Activated T-cell treated with anti-CD3 and anti-CD28 coated beads, Interleukin-2, amount 50 U/mL, for 48 hours (primary cell): ENCODE data around the gene KCNJ18.
"Not testable (repeated sequence)": the region's sequence is repeated elsewhere in the genome, so short reads cannot be mapped to it uniquely, and the experiment has no call there.

Experiments used
- DNase-seq, 2 experiments: peaks; one replicate each; pipeline ENCODE4 v3.0.0-alpha.2; 2020

Gene KCNJ18

DNA sequence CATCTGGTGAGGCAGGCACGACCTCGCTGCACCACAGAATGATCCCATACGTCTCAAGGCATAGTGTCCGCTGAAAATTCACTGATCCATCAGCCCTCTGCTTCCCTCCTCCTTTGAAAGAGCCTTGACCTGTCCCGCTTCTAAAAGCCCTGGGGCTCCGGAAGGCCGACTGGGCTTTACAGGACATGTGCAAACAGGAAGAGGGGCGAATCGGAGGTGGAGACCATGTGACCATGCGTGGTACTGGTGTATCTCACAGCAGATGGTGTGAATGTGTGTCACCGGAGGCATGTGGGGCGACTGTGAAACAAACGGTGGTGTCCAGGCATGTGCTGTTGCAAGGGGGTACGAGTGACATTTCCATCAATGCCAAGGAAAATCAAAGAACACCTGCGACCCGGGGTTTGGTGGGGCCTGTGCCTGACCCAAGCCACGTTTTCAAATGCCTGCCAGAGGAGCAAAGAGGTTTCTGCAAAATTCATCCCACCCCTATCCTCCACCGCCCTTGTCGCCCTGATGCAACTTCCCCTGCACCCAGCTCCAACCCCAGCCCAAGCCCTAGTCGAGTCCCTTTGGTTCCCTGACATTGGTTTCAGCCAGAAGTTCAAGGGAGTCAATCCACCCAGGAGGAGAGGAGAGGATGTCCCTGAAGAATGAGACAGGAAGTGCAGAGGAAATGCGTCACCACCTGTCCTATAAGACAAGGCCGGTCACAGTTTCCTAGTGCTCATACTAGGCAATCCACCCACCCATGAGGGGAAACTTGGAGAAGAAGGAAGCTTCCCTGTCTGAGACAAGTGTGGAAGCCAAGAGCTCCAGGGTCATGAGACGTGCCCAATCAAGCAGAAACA, 5.9 kb upstream of the KCNJ18 start:
- DNase-seq = no peak

DNA sequence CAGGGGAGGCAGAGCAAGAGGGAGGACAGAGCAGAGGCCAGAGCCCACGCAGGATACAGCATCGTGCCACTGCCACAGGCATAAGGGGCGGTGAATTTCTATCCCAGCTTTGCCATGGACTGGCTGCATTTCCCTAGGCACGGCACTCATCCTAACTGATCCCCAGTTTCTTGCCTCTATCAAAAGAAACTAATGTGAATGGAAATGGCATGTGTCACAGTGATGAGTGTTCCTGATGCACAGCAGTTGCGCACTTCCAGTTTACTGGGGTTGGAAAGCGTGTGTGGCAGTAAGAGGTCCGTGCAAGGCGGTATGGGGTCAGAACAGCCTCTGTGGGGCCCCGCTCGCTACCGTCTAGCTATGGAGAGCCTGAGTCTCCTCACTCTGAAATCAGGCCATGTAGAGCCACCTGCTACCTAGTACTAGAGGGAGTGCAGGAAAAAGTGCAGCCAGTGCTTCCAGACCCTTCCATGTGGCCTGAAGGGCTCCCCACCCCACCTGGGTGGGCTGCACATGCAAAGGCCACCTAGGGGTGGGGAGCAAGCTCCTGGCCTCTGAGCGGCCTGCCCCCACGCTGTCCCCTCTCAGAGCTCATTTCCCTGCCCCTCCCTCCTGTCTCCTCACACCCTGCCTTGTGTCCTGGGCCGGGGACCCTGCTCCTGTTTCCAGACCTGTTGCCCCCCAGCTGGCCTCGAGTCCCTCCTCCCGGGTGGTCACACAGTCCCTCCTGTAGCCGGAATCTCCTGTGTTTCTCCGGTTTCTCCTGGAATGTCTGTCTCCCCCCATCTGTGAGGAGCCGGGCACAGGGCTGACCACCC, 5.0 kb upstream of the KCNJ18 start:
- DNase-seq = no peak

DNA sequence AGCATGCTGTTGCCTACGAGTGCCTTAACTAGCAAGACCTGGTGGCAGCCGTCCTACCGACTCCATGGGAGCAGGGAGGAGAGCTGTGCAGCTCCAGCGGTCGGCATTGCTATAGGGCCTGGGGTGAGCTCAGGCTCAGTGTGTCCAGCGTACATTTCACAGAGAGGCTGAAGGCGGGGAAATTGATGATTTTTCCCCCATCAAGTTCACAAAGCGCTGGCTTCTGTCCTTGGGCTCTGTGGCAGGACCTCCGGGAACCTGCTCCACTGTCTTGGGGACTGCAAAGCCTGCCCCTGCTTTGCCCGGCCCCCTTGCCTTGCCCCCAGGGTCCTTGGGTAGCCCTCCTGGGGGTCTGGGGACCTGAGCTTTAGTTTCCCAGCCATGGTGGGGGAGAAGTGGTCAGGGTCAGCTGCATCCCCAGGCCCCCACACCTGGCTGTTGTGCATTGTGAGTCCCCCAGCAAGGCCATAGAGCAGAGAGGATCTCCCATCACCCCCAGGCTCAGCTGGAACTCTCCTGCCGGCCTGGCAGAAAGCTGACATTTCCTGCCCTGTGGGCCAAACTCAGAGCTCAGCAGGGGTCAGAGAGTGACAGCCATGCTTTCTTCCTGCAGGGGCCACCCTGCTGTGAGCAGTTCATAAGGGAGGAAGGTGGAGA, 3.9 kb upstream of the KCNJ18 start:
- DNase-seq = no peak

DNA sequence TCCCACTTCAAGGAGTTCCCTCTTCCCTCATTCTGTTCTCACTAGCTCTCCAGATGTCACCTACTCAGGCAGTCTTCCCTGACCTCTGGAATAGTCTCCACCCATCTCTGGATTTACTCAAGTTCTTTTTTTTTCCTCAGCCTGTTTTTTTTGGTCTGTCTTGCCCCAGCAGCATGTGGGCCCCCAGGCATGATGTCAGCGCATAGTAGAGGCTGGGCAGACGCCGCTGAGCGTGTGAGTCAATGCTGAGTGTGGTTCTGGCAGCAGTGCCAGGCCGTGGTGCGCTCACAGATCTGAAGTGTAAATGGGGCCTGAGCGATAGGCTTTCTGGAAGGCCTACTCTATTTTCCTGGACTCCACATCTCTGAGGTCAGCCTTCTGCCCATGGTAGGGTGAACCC, 2.7 kb upstream of the KCNJ18 start:
- no peak for DNase-seq

DNA sequence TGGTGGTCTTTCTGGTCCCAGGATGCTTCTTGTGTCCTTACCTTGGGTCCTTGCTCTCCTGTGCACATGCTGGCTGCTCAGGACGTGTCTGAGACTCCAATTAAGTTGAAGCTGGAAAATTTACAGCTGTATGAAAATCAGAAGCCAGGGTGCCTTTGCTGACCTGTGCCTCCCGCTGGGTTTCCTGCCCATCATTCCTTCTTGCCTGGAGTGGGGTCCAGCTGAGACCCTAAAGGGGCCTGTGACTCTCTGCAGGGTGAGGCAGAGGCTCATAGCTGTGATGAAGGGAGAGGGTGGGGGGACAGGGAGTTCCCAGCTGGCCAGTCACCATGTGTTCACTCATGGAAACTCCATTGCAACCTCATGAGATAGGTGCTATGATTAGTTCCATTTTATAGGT, 1.5 kb upstream of the KCNJ18 start:
- DNase-seq = not testable (repeated sequence)

DNA sequence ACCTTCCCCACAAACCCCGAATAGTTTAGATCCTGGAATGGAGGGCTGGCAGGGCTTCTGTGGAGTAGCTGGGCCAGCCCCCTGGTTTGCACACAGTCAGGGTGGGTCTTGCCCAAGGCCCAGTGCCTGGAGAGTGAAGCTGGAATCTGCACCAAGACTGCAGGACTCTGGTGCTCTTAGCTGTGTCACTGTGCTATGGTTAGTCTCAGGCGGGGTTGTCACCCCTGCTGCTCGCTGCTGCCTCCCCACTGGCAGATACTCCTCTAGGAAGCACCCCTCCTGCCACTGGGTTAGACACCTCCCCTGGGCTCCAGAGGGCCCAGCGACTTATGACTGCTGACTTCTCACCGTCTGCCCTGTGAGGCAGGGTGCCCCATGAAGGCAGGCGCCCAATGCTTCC, 842 bp upstream of the KCNJ18 start:
- DNase-seq = not testable (repeated sequence)

DNA sequence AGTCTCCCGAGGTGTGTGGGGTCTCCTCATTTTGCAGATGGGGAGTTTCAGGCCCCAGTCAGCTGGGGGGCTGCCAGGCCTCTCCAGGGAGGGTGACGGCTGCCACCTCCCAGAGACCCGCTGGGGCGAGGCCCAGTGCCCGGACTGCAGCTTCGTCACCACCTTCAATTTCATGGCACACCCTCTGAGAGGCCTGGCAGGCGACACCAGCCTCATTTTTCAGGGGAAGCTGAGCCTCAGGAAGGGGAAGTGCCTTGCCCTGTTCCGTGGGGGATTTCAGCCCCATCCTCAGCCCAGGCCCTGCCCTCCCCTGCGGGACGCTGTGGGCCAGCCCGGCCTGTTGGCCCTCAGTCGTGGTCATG, 362 bp downstream of the KCNJ18 start:
- DNase-seq = not testable (repeated sequence)

DNA sequence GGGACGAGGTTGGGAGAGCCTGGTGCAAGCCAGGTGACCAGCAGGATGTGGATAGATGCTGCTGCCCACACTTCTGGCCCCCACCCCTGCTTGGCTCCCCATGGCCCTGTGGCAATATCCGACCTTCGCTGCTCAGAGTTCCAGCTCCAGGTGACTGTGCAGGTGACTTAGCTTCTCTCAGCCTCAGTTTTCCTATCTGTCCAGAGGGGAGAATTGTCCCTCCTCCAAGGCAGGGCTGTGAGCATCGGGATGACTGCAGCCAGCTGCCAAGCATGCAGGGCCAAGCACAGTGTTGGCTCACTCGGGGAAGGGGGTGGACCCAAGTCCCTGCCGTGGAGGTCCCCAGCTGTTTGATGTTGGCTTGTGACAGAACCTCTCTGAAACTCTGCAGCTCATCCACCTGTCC, 1.1 kb downstream of the KCNJ18 start:
- DNase-seq = not testable (repeated sequence)

DNA sequence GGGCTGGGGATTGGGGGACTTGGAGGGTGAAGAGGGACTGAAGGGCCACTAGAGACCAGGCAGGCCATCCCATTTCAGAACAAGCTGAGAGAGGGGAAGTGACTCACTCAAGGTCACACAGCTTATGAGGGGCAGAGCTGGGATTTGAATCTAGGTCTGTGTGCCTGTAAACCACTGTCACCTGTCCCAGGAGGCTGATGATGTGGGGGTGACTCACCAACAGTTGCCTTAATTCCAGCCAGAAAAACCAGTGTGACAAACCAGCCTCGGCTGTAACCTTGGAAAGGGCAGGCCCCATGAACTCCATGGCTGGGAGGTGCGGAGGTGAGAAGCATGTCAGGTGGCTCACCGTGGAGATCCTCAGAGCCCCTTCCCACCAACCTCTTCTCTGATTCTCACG, 1.6 kb downstream of the KCNJ18 start:
- DNase-seq = not testable (repeated sequence)

DNA sequence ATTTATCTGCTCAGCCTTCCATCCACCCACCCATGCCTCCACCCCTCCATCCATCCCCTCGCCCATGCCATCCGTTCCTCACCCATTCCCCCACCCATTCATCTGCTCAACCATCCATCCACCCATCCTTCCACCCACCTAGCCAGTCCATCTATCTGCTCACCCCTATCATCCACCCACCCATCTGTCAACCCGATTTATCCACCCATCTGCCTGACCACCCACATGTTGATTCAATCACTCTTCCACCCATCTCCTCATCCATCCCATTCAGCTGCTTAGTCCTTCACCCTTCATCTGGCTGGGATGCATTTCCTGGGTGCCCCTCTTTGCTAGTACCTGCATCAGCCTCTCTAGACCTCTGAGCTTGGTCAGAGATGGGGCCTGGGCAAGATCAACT, 3.9 kb downstream of the KCNJ18 start:
- not testable (repeated sequence) for DNase-seq

DNA sequence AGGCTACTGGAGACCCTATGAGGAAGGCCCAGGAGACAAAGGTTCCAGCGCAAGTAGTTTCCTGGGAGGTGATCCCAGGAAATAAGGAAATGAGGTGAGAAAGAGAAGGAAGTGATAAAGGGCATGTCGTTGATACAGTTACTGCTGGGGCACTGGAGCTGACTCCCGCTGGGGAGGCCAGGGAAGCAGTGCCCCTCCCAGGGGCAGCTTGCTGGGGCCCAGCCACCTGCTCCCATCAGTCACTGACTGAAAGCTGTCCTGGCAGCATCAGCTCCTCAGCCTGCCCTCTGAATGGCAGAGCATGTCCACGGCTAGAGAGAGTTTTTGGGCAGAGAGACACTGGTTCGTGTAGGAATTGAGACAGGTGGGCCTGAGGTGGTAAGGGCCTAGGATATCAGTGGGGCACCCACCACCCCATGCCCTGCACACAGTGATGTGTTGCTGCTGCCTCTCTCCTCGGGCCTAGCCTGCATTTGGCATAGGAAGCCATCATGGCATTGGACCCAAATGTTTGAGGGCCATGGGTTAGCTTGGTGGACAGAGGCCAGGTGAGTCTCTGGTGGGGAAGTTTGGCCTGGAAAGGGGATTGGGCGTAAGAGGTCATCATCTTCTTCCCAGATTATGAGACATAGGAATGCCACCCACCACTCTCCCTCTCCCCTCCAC, 4.7 kb downstream of the KCNJ18 start:
- DNase-seq = not testable (repeated sequence)

DNA sequence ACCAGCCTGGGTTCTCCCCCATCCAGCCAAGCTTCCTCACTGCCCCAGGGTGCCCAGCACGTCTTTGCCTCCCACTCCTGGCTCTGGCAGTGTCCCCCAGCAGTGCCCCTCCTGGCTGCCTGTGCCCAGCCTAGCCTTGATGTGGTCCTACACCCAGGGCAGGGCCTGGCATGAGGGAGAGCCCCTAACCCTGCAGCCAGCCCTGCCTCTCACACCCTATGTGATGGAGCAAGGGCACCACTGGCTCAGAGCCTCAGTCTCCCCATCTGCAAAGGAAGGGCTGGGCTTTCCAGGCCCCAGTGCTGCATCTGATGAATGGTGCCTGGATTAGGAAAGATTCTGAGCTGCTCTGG, 5.2 kb downstream of the KCNJ18 start:
- not testable (repeated sequence) for DNase-seq

DNA sequence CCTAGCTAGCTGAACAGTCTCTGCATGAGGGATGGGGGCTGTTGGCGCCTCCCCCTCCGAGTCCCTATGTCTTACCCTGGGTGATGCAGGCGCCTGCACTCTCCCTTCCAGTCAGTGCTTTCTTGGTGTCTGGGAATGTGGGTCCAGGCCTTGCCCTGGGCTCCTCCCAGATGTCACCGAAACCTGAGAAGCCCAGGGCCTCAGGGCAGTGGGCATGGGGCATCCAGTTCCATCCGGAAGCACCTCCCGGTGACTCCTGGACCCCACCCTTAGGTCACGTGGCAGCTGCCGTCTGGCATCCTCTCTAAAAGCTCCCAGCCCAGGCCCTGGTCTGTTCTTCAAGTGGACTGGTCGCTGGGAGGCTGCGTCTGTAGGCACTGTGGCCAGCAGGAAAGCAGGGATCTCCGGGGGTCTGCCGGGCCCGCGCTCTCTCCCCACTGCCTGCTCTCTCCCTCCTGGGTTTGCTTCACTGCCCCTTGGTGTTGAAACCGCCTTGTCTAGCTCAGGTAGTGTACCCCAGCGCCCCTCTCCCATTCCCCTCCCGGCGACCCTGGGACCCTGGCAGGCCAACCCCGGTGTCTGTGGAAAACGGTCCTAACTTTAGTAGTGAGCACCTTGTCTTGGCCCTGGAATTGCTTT, 6.2 kb downstream of the KCNJ18 start:
- not testable (repeated sequence) for DNase-seq

DNA sequence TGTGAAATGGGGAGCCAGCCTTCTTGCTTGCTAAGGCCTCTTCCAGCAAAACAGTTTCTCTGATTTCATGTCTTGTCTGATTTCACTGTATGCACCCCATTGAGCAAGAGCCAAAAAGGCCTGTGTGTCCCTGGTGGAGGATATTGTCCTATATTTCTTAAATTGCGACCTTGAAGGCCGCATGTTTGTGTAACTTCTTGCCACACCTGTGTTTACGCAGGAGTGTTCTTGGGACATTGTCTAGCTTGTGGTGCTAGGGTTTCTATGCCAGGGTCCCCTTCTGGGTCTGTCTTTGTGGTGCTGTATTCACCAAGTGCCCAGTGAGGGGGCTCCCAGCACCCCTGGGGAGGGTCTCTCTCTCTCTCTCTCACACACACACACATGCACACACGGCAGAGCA, 6.8 kb downstream of the KCNJ18 start:
- DNase-seq = not testable (repeated sequence)

DNA sequence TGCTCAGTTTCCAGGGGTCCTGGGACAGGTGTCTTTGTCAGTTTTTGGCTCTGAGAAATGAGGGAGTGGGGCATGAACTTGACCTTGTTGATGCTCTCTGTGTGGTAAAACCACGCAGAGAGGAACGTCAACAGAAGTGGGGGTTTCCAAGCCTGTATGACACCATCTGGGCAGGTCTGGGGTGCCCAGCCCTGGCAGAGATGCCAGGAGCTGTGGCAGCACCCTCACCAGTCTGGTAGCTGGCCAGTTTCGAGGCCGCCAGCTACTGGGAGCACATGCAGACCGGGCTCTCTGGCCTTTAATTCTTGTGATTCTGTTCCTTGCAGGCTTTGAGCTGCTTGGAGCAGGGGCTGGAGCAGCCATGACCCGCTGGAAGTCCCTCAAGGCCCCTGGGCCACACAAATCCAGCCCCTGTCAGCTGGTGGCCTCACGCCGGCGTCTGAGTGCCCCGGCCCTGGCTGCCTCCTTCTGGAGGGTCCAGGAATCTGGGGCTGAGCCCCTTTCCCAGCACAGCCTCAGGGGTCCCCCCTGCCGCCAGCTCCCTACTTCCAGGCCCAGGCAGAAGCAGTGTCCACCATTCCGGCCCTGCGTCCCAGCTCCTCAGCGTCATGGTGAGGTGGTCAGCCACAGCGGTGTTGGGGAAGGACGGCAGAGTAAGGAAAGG, 7.4 kb downstream of the KCNJ18 start:
- DNase-seq = not testable (repeated sequence)

DNA sequence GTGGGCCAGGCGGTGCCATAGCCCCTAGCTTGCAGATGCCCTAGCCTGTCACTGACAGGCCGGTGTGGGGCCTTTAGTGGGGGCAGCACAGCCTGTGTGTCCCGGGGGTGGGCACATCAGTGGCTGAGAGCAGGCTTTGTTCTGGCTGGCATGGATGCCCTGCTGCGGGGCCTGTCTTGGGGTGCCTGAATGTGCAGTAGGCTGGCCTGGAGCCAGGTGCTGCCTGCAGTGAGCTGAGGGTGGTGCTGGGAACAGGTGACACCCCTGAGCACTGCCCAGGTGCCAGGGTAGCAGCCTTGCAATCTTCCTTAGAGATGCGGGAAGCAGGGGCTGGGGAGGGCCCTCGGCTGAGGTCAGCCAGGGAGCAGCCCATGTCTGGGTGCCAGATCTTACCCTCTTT, 8.8 kb downstream of the KCNJ18 start:
- DNase-seq = not testable (repeated sequence)

DNA sequence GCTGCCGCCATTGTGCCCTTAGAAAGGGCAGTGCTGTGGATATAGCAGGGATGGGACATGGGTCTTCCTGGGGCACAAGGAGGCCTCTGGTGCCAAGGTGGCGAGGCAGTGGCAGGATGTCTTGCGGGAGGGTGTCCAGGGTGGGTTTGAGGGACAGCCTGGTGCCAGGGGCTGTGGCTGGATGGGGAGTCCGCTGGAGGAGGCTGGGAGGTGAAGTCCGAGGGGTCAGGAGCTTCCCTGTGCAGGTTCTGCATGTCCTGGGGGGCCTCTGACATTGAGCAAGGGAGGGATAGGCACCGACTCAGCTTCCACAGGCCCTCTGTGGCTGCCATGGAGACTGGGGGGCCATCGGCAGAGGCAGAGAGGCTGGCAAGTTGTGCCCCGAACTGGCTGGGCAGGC, 9.7 kb downstream of the KCNJ18 start:
- DNase-seq = not testable (repeated sequence)

DNA sequence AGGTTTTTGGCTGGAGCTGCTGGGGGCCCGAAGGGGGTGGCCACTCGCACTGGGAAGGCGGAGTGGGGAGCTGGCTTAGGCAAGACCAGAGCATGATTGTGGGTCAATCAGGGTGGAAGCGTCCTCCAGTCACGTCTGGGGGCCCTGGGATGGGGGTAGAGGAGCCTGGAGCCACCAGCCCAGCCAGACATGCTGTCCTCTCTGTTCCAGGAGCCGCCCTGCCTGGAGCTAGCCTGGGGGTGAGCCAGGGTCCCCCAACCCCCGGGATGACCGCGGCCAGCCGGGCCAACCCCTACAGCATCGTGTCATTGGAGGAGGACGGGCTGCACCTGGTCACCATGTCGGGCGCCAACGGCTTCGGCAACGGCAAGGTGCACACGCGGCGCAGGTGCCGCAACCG, 10.2 kb downstream of the KCNJ18 start:
- DNase-seq = not testable (repeated sequence)

DNA sequence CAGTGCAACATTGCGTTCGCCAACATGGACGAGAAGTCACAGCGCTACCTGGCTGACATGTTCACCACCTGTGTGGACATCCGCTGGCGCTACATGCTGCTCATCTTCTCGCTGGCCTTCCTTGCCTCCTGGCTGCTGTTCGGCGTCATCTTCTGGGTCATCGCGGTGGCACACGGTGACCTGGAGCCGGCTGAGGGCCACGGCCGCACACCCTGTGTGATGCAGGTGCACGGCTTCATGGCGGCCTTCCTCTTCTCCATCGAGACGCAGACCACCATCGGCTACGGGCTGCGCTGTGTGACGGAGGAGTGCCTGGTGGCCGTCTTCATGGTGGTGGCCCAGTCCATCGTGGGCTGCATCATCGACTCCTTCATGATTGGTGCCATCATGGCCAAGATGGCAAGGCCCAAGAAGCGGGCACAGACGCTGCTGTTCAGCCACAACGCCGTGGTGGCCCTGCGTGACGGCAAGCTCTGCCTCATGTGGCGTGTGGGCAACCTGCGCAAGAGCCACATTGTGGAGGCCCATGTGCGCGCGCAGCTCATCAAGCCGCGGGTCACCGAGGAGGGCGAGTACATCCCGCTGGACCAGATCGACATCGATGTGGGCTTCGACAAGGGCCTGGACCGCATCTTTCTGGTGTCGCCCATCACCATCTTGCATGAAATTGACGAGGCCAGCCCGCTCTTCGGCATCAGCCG, 10.8 kb downstream of the KCNJ18 start:
- not testable (repeated sequence) for DNase-seq

DNA sequence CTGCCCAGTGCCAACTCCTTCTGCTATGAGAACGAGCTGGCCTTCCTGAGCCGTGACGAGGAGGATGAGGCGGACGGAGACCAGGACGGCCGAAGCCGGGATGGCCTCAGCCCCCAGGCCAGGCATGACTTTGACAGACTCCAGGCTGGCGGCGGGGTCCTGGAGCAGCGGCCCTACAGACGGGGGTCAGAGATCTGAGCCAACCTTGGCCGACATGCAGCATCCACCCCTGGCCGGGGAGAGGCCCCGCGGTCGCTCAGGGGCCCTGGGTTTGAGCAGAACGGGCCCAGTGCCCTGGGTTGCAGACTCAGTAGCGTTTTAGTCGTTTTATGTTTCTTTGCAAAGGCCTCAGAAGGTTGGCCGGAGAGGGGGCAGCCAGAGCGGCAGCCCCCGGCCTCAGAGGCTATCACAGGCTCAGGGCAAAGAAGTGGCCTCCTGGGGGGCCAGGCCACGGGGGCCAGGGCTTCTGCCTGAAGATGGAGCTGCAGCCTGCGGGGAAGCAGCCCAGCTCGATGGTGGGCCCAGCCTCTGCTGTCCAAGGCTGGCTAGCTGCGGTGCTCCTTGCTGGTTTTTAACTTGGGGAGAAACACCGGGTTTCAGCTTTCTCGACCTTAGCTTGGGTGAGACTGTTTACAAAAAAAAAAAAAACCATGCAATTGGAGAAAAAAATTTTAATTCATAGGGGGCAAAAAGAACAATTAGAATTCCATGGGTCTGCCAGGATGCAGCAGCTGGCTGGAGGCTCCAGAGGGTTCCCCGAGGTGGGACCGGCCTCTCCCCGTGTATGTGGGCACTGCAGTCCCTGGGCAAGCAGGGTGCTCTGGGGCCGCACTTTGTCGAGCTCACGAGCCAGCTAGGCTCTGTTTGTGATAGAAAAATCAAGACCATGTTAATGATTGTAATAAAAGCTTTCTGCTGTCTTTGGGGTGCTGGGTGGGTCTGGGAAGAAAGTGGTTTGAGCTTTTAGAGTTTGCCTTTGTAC, 11.9 kb downstream of the KCNJ18 start:
- DNase-seq = not testable (repeated sequence)
